ENCODE data around the gene KIF26B. TPM values are rescaled to one million over a fixed set of nuclear protein-coding genes. Genes with fewer than 3 reads are reported as not detected.

Gene KIF26B
- polyA plus RNA-seq, 1 donor = 33.3 TPM

- DNase-seq = no peak
Measured at GRCh38 chr1:245240648-245241165, 85.9 kb downstream of the KIF26B start.

- DNase-seq = no peak
Measured at GRCh38 chr1:245241526-245242130, 86.8 kb downstream of the KIF26B start.

GRCh38 chr1:245242989-245243388 lies 88.2 kb downstream of the KIF26B start:
- no peak for DNase-seq

- no peak for DNase-seq
Measured at GRCh38 chr1:245245021-245245667, 90.4 kb downstream of the KIF26B start.

GRCh38 chr1:245246433-245246832 lies 91.6 kb downstream of the KIF26B start:
- no peak for DNase-seq

GRCh38 chr1:245247356-245247755 lies 92.6 kb downstream of the KIF26B start:
- DNase-seq = no peak

GRCh38 chr1:245247801-245248200 lies 93.0 kb downstream of the KIF26B start:
- no peak for DNase-seq

- no peak for DNase-seq
Measured at GRCh38 chr1:245248231-245248731, 93.5 kb downstream of the KIF26B start.

- no peak for DNase-seq
Measured at GRCh38 chr1:245255783-245256182, 101.0 kb downstream of the KIF26B start.

- no peak for DNase-seq
Measured at GRCh38 chr1:245256528-245256927, 101.7 kb downstream of the KIF26B start.

- no peak for DNase-seq
Measured at GRCh38 chr1:245258271-245258920, 103.6 kb downstream of the KIF26B start.

- DNase-seq = no peak
Measured at GRCh38 chr1:245260110-245260882, 105.5 kb downstream of the KIF26B start.

GRCh38 chr1:245260883-245261282 lies 106.1 kb downstream of the KIF26B start:
- DNase-seq = no peak

GRCh38 chr1:245261786-245262185 lies 107.0 kb downstream of the KIF26B start:
- DNase-seq = peak; percentile 59

GRCh38 chr1:245263529-245264095 lies 108.8 kb downstream of the KIF26B start:
- DNase-seq = no peak

GRCh38 chr1:245264226-245264625 lies 109.4 kb downstream of the KIF26B start:
- DNase-seq = no peak

GRCh38 chr1:245266105-245266504 lies 111.3 kb downstream of the KIF26B start:
- DNase-seq = no peak

GRCh38 chr1:245270063-245270462 lies 115.3 kb downstream of the KIF26B start:
- DNase-seq = no peak

GRCh38 chr1:245270972-245271371 lies 116.2 kb downstream of the KIF26B start:
- DNase-seq = no peak

- no peak for DNase-seq
Measured at GRCh38 chr1:245272676-245273075, 117.9 kb downstream of the KIF26B start.

GRCh38 chr1:245276445-245276844 lies 121.7 kb downstream of the KIF26B start:
- no peak for DNase-seq

GRCh38 chr1:245277276-245277675 lies 122.5 kb downstream of the KIF26B start:
- DNase-seq = no peak
